Lung (tissue), 12 donors: Measurements from ENCODE around the gene MAP6D1. TPM values are rescaled to one million over a fixed set of nuclear protein-coding genes. Genes with fewer than 3 reads are reported as not detected.

Source experiments
- ATAC-seq: fragments of 200-7000 bp; cut with Tn5 transposase; one replicate; pipeline ENCODE4 v1.9.1; 2020; ENCODE audit warnings: moderate number of reproducible peaks; ENCODE audit not compliant: insufficient read depth, low FRiP score
- DNase-seq, 3 donors: peaks; one replicate each; pipeline ENCODE4 v3.0.0-alpha.2; 2013 to 2017
- H3K27ac ChIP-seq, 2 donors: one replicate each; pipeline ENCODE4 v1.5.1; 2013; ENCODE audit warnings: mild to moderate bottlenecking in 2 of 2, moderate library complexity in 2 of 2, control low read depth in 1 of 2, inconsistent platforms in 1 of 2, low read depth in 1 of 2, low read length in 1 of 2
- H3K27me3 ChIP-seq, 3 donors: one replicate each; pipeline ENCODE4 v1.5.1; 2013; ENCODE audit warnings: low read length in 2 of 3; ENCODE audit not compliant: control insufficient read depth in 3 of 3, insufficient read depth in 3 of 3
- H3K36me3 ChIP-seq, 4 donors: one replicate each; pipeline ENCODE4 v1.5.1; 2013; ENCODE audit warnings: low read length in 4 of 4, mild to moderate bottlenecking in 1 of 4, moderate library complexity in 1 of 4; ENCODE audit not compliant: control insufficient read depth in 4 of 4, insufficient read depth in 4 of 4
- H3K4me1 ChIP-seq, 5 donors: one replicate each; pipeline ENCODE4 v1.5.1; 2013; ENCODE audit warnings: low read length in 5 of 5, mild to moderate bottlenecking in 2 of 5, moderate library complexity in 1 of 5; ENCODE audit not compliant: control insufficient read depth in 5 of 5, insufficient read depth in 5 of 5
- H3K4me3 ChIP-seq: one replicate; pipeline ENCODE4 v1.5.1; 2013; ENCODE audit warnings: mild to moderate bottlenecking, control low read depth, moderate library complexity
- H3K9ac ChIP-seq, 2 donors: one replicate each; pipeline ENCODE4 v1.5.1; 2013; ENCODE audit warnings: low read length in 2 of 2, control low read depth in 1 of 2; ENCODE audit not compliant: insufficient read depth in 1 of 2
- H3K9me3 ChIP-seq, 4 donors: one replicate each; pipeline ENCODE4 v1.5.1; 2013; ENCODE audit warnings: low read length in 3 of 4, mild to moderate bottlenecking in 1 of 4, moderate library complexity in 1 of 4; ENCODE audit not compliant: control insufficient read depth in 4 of 4, insufficient read depth in 3 of 4
- CTCF ChIP-seq: IDR thresholded peaks from 2 replicates; pipeline ENCODE4 v1.5.1; 2012; ENCODE audit warnings: mild to moderate bottlenecking; ENCODE audit errors: control extremely low read depth, extremely low read depth
- WGBS, 2 donors: extraction: QIAGEN DNeasy Blood & Tissue Kit; methylation state at CpG; one replicate each; pipeline ENCODE4 v1.1.7; 2013; 5-methylcytosine and 5-hydroxymethylcytosine counted together
- polyA plus RNA-seq, 2 donors: library from polyadenylated mRNA; stranded (reverse); fragments of 200-250 nt; gene quantifications; one replicate each; pipeline ENCODE4 v1.2.1, GENCODE V29; 2013
- total RNA-seq, 2 donors: library from RNA; depleted of rRNA in 1 of 2; stranded (reverse); fragments of >200 nt in 1 of 2; gene quantifications; one replicate each; pipeline ENCODE4 v1.2.1, GENCODE V29; 2014 to 2021
- donor health status: control.
- donor health status: control.
- donor health status: Bipolar disorder and iron deficiency.
- donor health status: healthy.
- donor health status: DM: yes; HTN: yes; CAD: no.

Gene MAP6D1
- total and polyA plus RNA-seq, 4 donors, result 0.64 to 1.9 (median 1.3) TPM

GRCh38 chr3:183823963-183824362, 1.4 kb downstream of the MAP6D1 start:
- ATAC-seq, result no peak
- H3K9me3 ChIP-seq, result no peaks in the 10 kb centered on the region
- DNase-seq, result no peak
- H3K27ac ChIP-seq, result no peak overlapping the region
- H3K9ac ChIP-seq, result no peak overlapping the region
- H3K27me3 ChIP-seq, result no peaks in the 10 kb centered on the region
- H3K36me3 ChIP-seq, result peaks cover 0 to 11% (median 2%) of the 10 kb centered on the region in 4 donors
- peaks cover 0 to 9% (median 0%) of the 10 kb centered on the region in 5 donors for H3K4me1 ChIP-seq
- 75 to 82% methylated on average over 5 of the region's 5 CpGs for WGBS, 2 donors
- no peak for TF ChIP-seq CTCF
- no peak overlapping the region for H3K4me3 ChIP-seq

- H3K36me3 ChIP-seq, result peaks cover 0 to 3% (median 0%) of the 10 kb centered on the region in 4 donors
- H3K4me1 ChIP-seq, result peaks cover 0 to 9% (median 0%) of the 10 kb centered on the region in 5 donors
- no peak overlapping the region for H3K27ac ChIP-seq
- DNase-seq, result peak in 2 of 3 donors; percentile 22 to 30
- no peaks in the 10 kb centered on the region for H3K27me3 ChIP-seq
- no peak overlapping the region for H3K4me3 ChIP-seq
- WGBS, 2 donors, result 84% methylated on average over 13 of the region's 13 CpGs
- H3K9ac ChIP-seq, result no peak overlapping the region
- no peak for TF ChIP-seq CTCF
- no peak for ATAC-seq
- no peaks in the 10 kb centered on the region for H3K9me3 ChIP-seq
Measured at GRCh38 chr3:183822631-183823030, 2.7 kb downstream of the MAP6D1 start.

GRCh38 chr3:183819831-183820230, 5.5 kb downstream of the MAP6D1 start:
- peaks cover 0 to 2% (median 0%) of the 10 kb centered on the region in 4 donors for H3K36me3 ChIP-seq
- ATAC-seq, result no peak
- no peak overlapping the region for H3K27ac ChIP-seq
- no peak for DNase-seq
- no peak overlapping the region for H3K9ac ChIP-seq
- TF ChIP-seq CTCF, result no peak
- no peaks in the 10 kb centered on the region for H3K27me3 ChIP-seq
- 85% methylated on average over 6 of the region's 6 CpGs for WGBS, 2 donors
- no peak overlapping the region for H3K4me3 ChIP-seq
- no peaks in the 10 kb centered on the region for H3K9me3 ChIP-seq
- H3K4me1 ChIP-seq, result peaks cover 0 to 7% (median 0%) of the 10 kb centered on the region in 5 donors
